H1 (cell line): ENCODE measurements around the gene TMEM273. TPM values are rescaled to one million over a fixed set of nuclear protein-coding genes. Genes with fewer than 3 reads are reported as not detected.
A peak's percentile ranks its signal among the peaks of the same experiment; 100 is the strongest.

ENCODE experiments used
- CTCF ChIA-PET: fragments of 300-600 bp; sonication (Branson Sonifier 250); formaldehyde crosslinking; loops from one replicate; lab custom pipeline; 2021; ENCODE audit not compliant: partially characterized antibody; lab: Charles Lee
- POLR2A ChIA-PET: fragments of 300-600 bp; sonication (Branson Sonifier 250); formaldehyde crosslinking; loops from one replicate; lab custom pipeline; 2021; ENCODE audit warnings: inconsistent platforms; ENCODE audit not compliant: partially characterized antibody; lab: Charles Lee
- DNase-seq, 2 experiments: peaks; one replicate each; pipeline versions ENCODE4 v3.0.0 to v3.0.0-alpha.2; 2010 to 2022; ENCODE audit warnings: low spot score in 2 of 2, low read depth in 1 of 2, mixed read lengths in 1 of 2
- FAIRE-seq: peaks from 2 replicates; lab custom pipeline; 2011; peaks lifted over from hg19 to GRCh38; lab: Jason Lieb, UNC
- H2AFZ ChIP-seq: 2 replicates; pipeline ENCODE4 v1.8.1; 2012; ENCODE audit warnings: low read length, inconsistent platforms
- H2AK5ac ChIP-seq: 2 replicates; pipeline ENCODE4 v1.6.1; 2013; ENCODE audit warnings: low read depth, low read length
- H2BK120ac ChIP-seq: replicated peaks from 2 replicates; pipeline ENCODE3; 2013; ENCODE audit warnings: low read depth, low read length, inconsistent platforms
- H2BK12ac ChIP-seq: 2 replicates; pipeline ENCODE4 v1.6.1; 2013; ENCODE audit warnings: low read depth, low read length
- H2BK15ac ChIP-seq: 2 replicates; pipeline ENCODE4 v1.6.1; 2013; ENCODE audit warnings: low read length
- H2BK20ac ChIP-seq: 2 replicates; pipeline ENCODE4 v1.6.1; 2013; ENCODE audit warnings: low read length
- H2BK5ac ChIP-seq: 2 replicates; pipeline ENCODE4 v1.6.1; 2013; ENCODE audit warnings: low read depth, low read length
- H3K14ac ChIP-seq: 2 replicates; pipeline ENCODE4 v1.6.1; 2013; ENCODE audit warnings: inconsistent platforms; ENCODE audit not compliant: insufficient read length
- H3K18ac ChIP-seq: 2 replicates; pipeline ENCODE4 v1.6.1; 2013; ENCODE audit warnings: low read length; ENCODE audit errors: extremely low read depth
- H3K23ac ChIP-seq: 2 replicates; pipeline ENCODE4 v1.6.1; 2013; ENCODE audit warnings: inconsistent platforms; ENCODE audit not compliant: insufficient read length
- H3K23me2 ChIP-seq: 2 replicates; pipeline ENCODE4 v1.6.1; 2013; ENCODE audit warnings: low read depth, low read length
- H3K27ac ChIP-seq: 2 replicates; pipeline ENCODE4 v1.6.1; 2011; ENCODE audit warnings: low read depth, low read length, inconsistent platforms
- H3K27me3 ChIP-seq, 4 experiments: replicated peaks in 1 of 4; 1 replicate in 1 of 4; 2 replicates in 3 of 4; pipeline versions ENCODE4 v1.6.1 to v1.8.1; 2011 to 2013; ENCODE audit warnings: low read length in 3 of 4, mild to moderate bottlenecking in 3 of 4, inconsistent platforms in 2 of 4, mixed read lengths in 2 of 4, moderate library complexity in 1 of 4; ENCODE audit not compliant: control insufficient read depth in 3 of 4, insufficient read depth in 3 of 4; ENCODE audit errors: extremely low read depth in 1 of 4
- H3K36me3 ChIP-seq, 4 experiments: 2 replicates each; pipeline versions ENCODE4 v1.6.1 to v1.8.1; 2011 to 2013; ENCODE audit warnings: mild to moderate bottlenecking in 4 of 4, low read length in 3 of 4, moderate library complexity in 2 of 4, control low read depth in 1 of 4, inconsistent platforms in 1 of 4; ENCODE audit not compliant: insufficient read depth in 4 of 4, control insufficient read depth in 2 of 4
- H3K4ac ChIP-seq: replicated peaks from 2 replicates; pipeline ENCODE3; 2013; ENCODE audit warnings: low read length, low read depth, mixed read lengths, inconsistent platforms; ENCODE audit not compliant: insufficient read length
- H3K4me1 ChIP-seq, 4 experiments: replicated peaks in 1 of 4; 1 replicate in 1 of 4; 2 replicates in 3 of 4; pipeline versions ENCODE4 v1.6.1 to v1.8.1; 2011 to 2013; ENCODE audit warnings: low read length in 3 of 4, inconsistent platforms in 2 of 4, mixed read lengths in 1 of 4; ENCODE audit not compliant: insufficient read depth in 4 of 4, control insufficient read depth in 3 of 4
- H3K4me2 ChIP-seq, 2 experiments: 2 replicates each; pipeline versions ENCODE4 v1.6.1 to v1.8.1; 2011 to 2013; ENCODE audit warnings: low read depth in 2 of 2, low read length in 2 of 2, control low read depth in 1 of 2, inconsistent platforms in 1 of 2, mild to moderate bottlenecking in 1 of 2; ENCODE audit not compliant: insufficient read depth in 1 of 2
- H3K4me3 ChIP-seq, 4 experiments: fragments of 200-600, 300-600 bp in 1 of 4; sonication (generic), shearing (Covaris generic), sonication (Bioruptor Twin) in 1 of 4; 2 replicates each; pipeline versions ENCODE4 v1.5.1 to v1.8.1; 2011 to 2016; ENCODE audit warnings: low read length in 4 of 4, low read depth in 3 of 4, control low read depth in 2 of 4, inconsistent platforms in 2 of 4, mild to moderate bottlenecking in 2 of 4, mixed read lengths in 1 of 4, moderate library complexity in 1 of 4; ENCODE audit not compliant: insufficient read depth in 2 of 4; ENCODE audit errors: extremely low read depth in 1 of 4
- H3K56ac ChIP-seq: replicated peaks from 2 replicates; pipeline ENCODE3; 2013; ENCODE audit warnings: low read depth, mild to moderate bottlenecking, mixed read lengths, low read length, inconsistent platforms; ENCODE audit not compliant: insufficient read length
- H3K79me1 ChIP-seq: 2 replicates; pipeline ENCODE4 v1.6.1; 2013; ENCODE audit warnings: low read depth, low read length, control low read depth
- H3K79me2 ChIP-seq, 2 experiments: 2 replicates each; pipeline versions ENCODE4 v1.6.1 to v1.8.1; 2012 to 2013; ENCODE audit warnings: low read length in 2 of 2, mild to moderate bottlenecking in 2 of 2, inconsistent platforms in 1 of 2; ENCODE audit not compliant: insufficient read depth in 2 of 2, control insufficient read depth in 1 of 2
- H3K9ac ChIP-seq, 4 experiments: replicated peaks in 1 of 4; 1 replicate in 1 of 4; 2 replicates in 3 of 4; pipeline versions ENCODE4 v1.6.1 to v1.8.1; 2011 to 2013; ENCODE audit warnings: low read depth in 3 of 4, low read length in 3 of 4, control low read depth in 2 of 4, mild to moderate bottlenecking in 2 of 4, moderate library complexity in 2 of 4, inconsistent platforms in 1 of 4; ENCODE audit errors: extremely low read depth in 1 of 4
- H3K9me3 ChIP-seq, 2 experiments: 2 replicates each; pipeline versions ENCODE4 v1.6.1 to v1.8.1; 2012 to 2013; ENCODE audit warnings: mild to moderate bottlenecking in 2 of 2, moderate library complexity in 2 of 2, control low read depth in 1 of 2, inconsistent platforms in 1 of 2, low read depth in 1 of 2, low read length in 1 of 2, mixed read lengths in 1 of 2; ENCODE audit not compliant: insufficient read depth in 2 of 2
- H4K20me1 ChIP-seq, 2 experiments: replicated peaks in 1 of 2; 2 replicates each; pipeline versions ENCODE3 to v1.8.1; 2011 to 2013; ENCODE audit warnings: inconsistent platforms in 2 of 2, low read length in 2 of 2, mild to moderate bottlenecking in 1 of 2; ENCODE audit not compliant: insufficient read depth in 2 of 2, control insufficient read depth in 1 of 2
- H4K5ac ChIP-seq: 2 replicates; pipeline ENCODE4 v1.6.1; 2013; ENCODE audit warnings: low read length, low read depth, mixed read lengths, inconsistent platforms; ENCODE audit not compliant: insufficient read length
- H4K8ac ChIP-seq: 2 replicates; pipeline ENCODE4 v1.8.0; 2013; ENCODE audit warnings: mild to moderate bottlenecking, moderate library complexity, low read length, inconsistent platforms; ENCODE audit not compliant: insufficient read depth; ENCODE audit errors: extremely low read depth
- H4K91ac ChIP-seq: replicated peaks from 2 replicates; pipeline ENCODE3; 2013; ENCODE audit warnings: low read length, mixed read lengths, inconsistent platforms; ENCODE audit not compliant: insufficient read length
- ASH2L ChIP-seq: fragments of 200-600, 300-600 bp; sonication (generic); IDR thresholded peaks from one replicate; pipeline ENCODE4 v1.7.1; 2017; ENCODE audit warnings: low read length
- BACH1 ChIP-seq: IDR thresholded peaks from 2 replicates; pipeline ENCODE4 v1.6.1; 2012; ENCODE audit warnings: low read length, improper control_type of control experiment
- BRCA1 ChIP-seq: IDR thresholded peaks from 2 replicates; pipeline ENCODE4 v1.6.1; 2012; ENCODE audit warnings: low read depth, low read length, improper control_type of control experiment
- CHD1 ChIP-seq: IDR thresholded peaks from 2 replicates; pipeline ENCODE4 v1.6.1; 2012; ENCODE audit warnings: low read depth, low read length, improper control_type of control experiment
- HDAC2 ChIP-seq, 2 experiments: fragments of 300-600 bp in 1 of 2; sonication (generic) in 1 of 2; IDR thresholded peaks; 2 replicates each; pipeline ENCODE4 v1.6.1; 2011 to 2012; ENCODE audit warnings: low read depth in 2 of 2, low read length in 2 of 2, mild to moderate bottlenecking in 2 of 2, moderate library complexity in 2 of 2, borderline replicate concordance in 1 of 2, inconsistent platforms in 1 of 2
- KDM1A ChIP-seq: fragments of 200-600, 300-600 bp; sonication (generic); IDR thresholded peaks from 2 replicates; pipeline ENCODE4 v1.7.1; 2016; ENCODE audit warnings: mild to moderate bottlenecking, low read length, borderline replicate concordance
- KDM4A ChIP-seq: IDR thresholded peaks from one replicate; pipeline ENCODE4 v1.7.1; 2012; ENCODE audit warnings: low read depth, mild to moderate bottlenecking, moderate library complexity, low read length, inconsistent platforms; ENCODE audit not compliant: severe bottlenecking
- MAFK ChIP-seq: IDR thresholded peaks from 2 replicates; pipeline ENCODE4 v1.6.1; 2012; ENCODE audit warnings: low read depth, mild to moderate bottlenecking, improper control_type of control experiment, low read length
- MAX ChIP-seq: IDR thresholded peaks from 2 replicates; pipeline ENCODE4 v1.6.1; 2012; ENCODE audit warnings: inconsistent platforms
- NANOG ChIP-seq: IDR thresholded peaks from 2 replicates; pipeline ENCODE4 v1.6.1; 2011; ENCODE audit warnings: low read length, low read depth, mild to moderate bottlenecking, inconsistent platforms; ENCODE audit not compliant: insufficient read depth, poor library complexity, severe bottlenecking
- ZNF274 ChIP-seq: IDR thresholded peaks from 2 replicates; pipeline ENCODE4 v1.7.0; 2012; ENCODE audit warnings: low read length, borderline replicate concordance; ENCODE audit errors: extremely low read depth
- WGBS, 2 experiments: shearing (Covaris generic) in 1 of 2; methylation state at CpG; one replicate each; pipeline versions ENCODE4 v1.1.6 to v1.1.7; 2013 to 2015; ENCODE audit warnings: low lambda C conversion rate in 2 of 2, mixed read lengths in 2 of 2, inconsistent platforms in 1 of 2, low coverage in 1 of 2, missing lambda C conversion rate in 1 of 2; ENCODE audit not compliant: insufficient replicate concordance in 2 of 2, insufficient coverage in 1 of 2, insufficient read length in 1 of 2; ENCODE audit errors: extremely low coverage in 1 of 2, missing lambda C conversion rate in 1 of 2; 5-methylcytosine and 5-hydroxymethylcytosine counted together
- polyA plus RNA-seq, 7 experiments: library from polyadenylated mRNA; depleted of rRNA in 3 of 7; stranded (reverse) in 5 of 7; unstranded in 2 of 7; fragments of >200 nt in 5 of 7; fragments of 200-250 nt in 2 of 7; gene quantifications; 1 replicate in 5 of 7; 2 replicates in 1 of 7; 4 replicates in 1 of 7; pipeline versions ENCODE4 v1.2.1 to v1.2.3, GENCODE V29; 2011 to 2013; ENCODE audit warnings: missing spikeins in 2 of 7, mixed read lengths in 2 of 7
- total RNA-seq: library from RNA; stranded (reverse); fragmentation: NEBNext Ultra II Directional; extraction: Animal tissue kit (Norgen Biotek cat#: 25700); gene quantifications from 2 replicates; pipeline ENCODE4 v1.2.1, GENCODE V29; 2021

Gene TMEM273
- total and polyA plus RNA-seq, 2 of the 8 experiments (the other 6 are each of a cell fraction or from before 2014, with no cell fraction given), result not detected

GRCh38 chr10:49115015-49115795 lies 73.0 kb downstream of the TMEM273 start, which contains the start of gene VSTM4:
Gene VSTM4 (minus strand): TSS chr10:49115522. CDS start chr10:49115485, 37 bp downstream.
- Histone ChIP-seq H2AK5ac (no peak within 1 kb of the TSS), H3K14ac (no peak within 1 kb of the TSS), H3K4me2 (peak within 1 kb of the TSS; percentile 68 to 87), H3K4me1 (no peaks in the 10 kb centered on the region), H3K4me3 (peak within 1 kb of the TSS; percentile 54 to 70 (median 60)), H3K79me1 (no peaks in the 10 kb centered on the region), H2BK15ac (no peak within 1 kb of the TSS), H3K9ac (peak within 1 kb of the TSS; percentile 38 to 74 (median 60); a peak in 6 of 7 replicates), H4K8ac (peak within 1 kb of the TSS; percentile 88), H2BK20ac (no peak within 1 kb of the TSS), H4K5ac (no peak within 1 kb of the TSS), H3K23ac (no peak within 1 kb of the TSS), H3K18ac (0 out of 2 replicates have a peak within 1 kb of the TSS, but pooled peaks have one; percentile 24), H3K9me3 (no peaks in the 10 kb centered on the region), H4K91ac (no peak within 1 kb of the TSS), H3K36me3 (no peaks in the 10 kb centered on the region), H2BK120ac (no peak within 1 kb of the TSS), H3K27me3 (peaks cover 0 to 11% (median 6%) of the 10 kb centered on the region in 4 experiments; a peak in 5 of 7 replicates), H3K79me2 (no peaks in the 10 kb centered on the region), H3K56ac (no peak within 1 kb of the TSS), H2BK5ac (no peak within 1 kb of the TSS), H3K23me2 (peaks cover 3% of the 10 kb centered on the region; the same call in 1 of the 2 replicates), H2BK12ac (no peak within 1 kb of the TSS), H2AFZ (peak within 1 kb of the TSS; percentile 35), H3K27ac (no peak within 1 kb of the TSS), H4K20me1 (no peaks in the 10 kb centered on the region), H3K4ac (no peak within 1 kb of the TSS)
- DNase-seq (peak in 1 of 2 experiments; percentile 68), FAIRE-seq (no peak)
- ChIA-PET POLR2A (no interaction called here), CTCF (interaction anchor here (1.4 kb wide), 1 partner anchor 107 kb away, joined by 3 read pairs; no protein-coding TSS in a partner anchor)
- 9% methylated on average over 26 of the region's 95 CpGs; no CpG with 5 or more reads in 1 of the 2 experiments for WGBS, 2 experiments
- no peak for TF ChIP-seq MAFK
- TF ChIP-seq CHD1, result no peak
- peak; percentile 47 for TF ChIP-seq ASH2L
- TF ChIP-seq KDM4A, result peak; percentile 76
- TF ChIP-seq HDAC2 (IDR thresholded peaks at IDR 0.05; ENCODE audit: borderline replicate concordance in 1 of 2, low read depth in 2 of 2, low read length in 2 of 2), result peak in 1 of 2 experiments; percentile 67; a peak in 1 of 4 replicates
- TF ChIP-seq NANOG, result no peak
- peak; percentile 93; the same call in 1 of the 2 replicates for TF ChIP-seq KDM1A
- 0 out of 2 replicates have a peak, but pooled peaks have one; percentile 7 for TF ChIP-seq BRCA1
- TF ChIP-seq BACH1, result peak; percentile 45; the same call in 1 of the 2 replicates
- TF ChIP-seq MAX, result 0 out of 2 replicates have a peak, but pooled peaks have one; percentile 7
- TF ChIP-seq ZNF274, result no peak
